ENCODE results near the gene KCNE4.

The KCNE4 gene

DNA sequence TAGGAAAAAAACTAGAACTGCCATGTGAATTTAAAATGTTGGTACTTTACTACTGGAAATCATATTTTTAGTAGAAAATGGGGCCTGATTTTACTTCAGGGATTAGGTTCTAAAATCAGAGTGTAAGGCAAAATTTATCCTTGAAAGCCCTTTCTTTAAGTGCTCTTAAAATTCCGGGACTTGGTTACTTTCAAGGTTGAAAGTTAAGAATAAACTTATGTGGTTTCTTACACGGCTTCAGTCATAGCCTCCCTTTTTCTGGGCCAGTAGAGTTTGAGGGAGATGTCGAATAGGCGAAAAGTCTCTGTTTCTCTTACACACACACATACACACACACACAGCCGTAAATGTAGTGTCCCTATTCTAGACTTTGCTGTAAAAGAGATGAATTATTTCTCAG, 13.1 kb downstream of the KCNE4 start:
- TF ChIP-seq CTCF (IDR thresholded peaks at IDR 0.05; ENCODE audit: low read depth, low read length, missing control alignments) = no peak
- H3K4me3 ChIP-seq (ENCODE audit: low read depth, low read length) = no peak overlapping the region
- DNase-seq (ENCODE audit: low read depth) = no peak

GRCh38 chr2:223066721-223067120, 14.7 kb downstream of the KCNE4 start:
- no peak for TF ChIP-seq CTCF (IDR thresholded peaks at IDR 0.05; ENCODE audit: low read depth, low read length, missing control alignments)
- DNase-seq (ENCODE audit: low read depth) = no peak
- no peak overlapping the region for H3K4me3 ChIP-seq (ENCODE audit: low read depth, low read length)

DNA sequence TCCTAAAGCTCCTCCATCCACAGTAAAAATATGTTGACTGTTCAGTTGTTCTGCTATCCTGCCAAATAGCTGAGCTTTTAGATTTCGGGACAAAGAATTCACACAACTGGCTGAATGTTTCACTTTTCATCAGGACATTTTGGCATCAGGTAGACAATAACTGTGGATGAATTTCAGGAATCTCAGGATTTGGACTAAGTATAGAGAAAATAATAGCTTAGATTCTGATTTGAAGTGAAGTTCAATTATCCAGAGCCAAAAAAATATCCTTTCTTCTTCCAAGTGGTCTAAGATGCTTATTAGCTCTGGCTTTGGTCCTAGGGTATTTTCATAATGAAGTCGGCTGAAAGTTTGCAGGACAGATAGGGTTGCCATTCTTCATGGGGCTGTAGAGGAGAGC, 16.1 kb downstream of the KCNE4 start:
- no peak for TF ChIP-seq CTCF (IDR thresholded peaks at IDR 0.05; ENCODE audit: low read depth, low read length, missing control alignments)

GRCh38 chr2:223069465-223069864, 17.5 kb downstream of the KCNE4 start:
- TF ChIP-seq CTCF (IDR thresholded peaks at IDR 0.05; ENCODE audit: low read depth, low read length, missing control alignments) = no peak
- no peak overlapping the region for H3K4me3 ChIP-seq (ENCODE audit: low read depth, low read length)
- no peak for DNase-seq (ENCODE audit: low read depth)

More for the DNA sequence above, 16.1 kb downstream of the KCNE4 start:
- DNase-seq (ENCODE audit: low read depth) = no peak
- no peak overlapping the region for H3K4me3 ChIP-seq (ENCODE audit: low read depth, low read length)

- no peak for TF ChIP-seq CTCF (IDR thresholded peaks at IDR 0.05; ENCODE audit: low read depth, low read length, missing control alignments)
- no peak for DNase-seq (ENCODE audit: low read depth)
- H3K4me3 ChIP-seq (ENCODE audit: low read depth, low read length) = no peak overlapping the region
Measured at GRCh38 chr2:223069988-223070387, 18.0 kb downstream of the KCNE4 start.

GRCh38 chr2:223071139-223071538, 19.1 kb downstream of the KCNE4 start:
- TF ChIP-seq CTCF (IDR thresholded peaks at IDR 0.05; ENCODE audit: low read depth, low read length, missing control alignments) = no peak
- no peak for DNase-seq (ENCODE audit: low read depth)

DNA sequence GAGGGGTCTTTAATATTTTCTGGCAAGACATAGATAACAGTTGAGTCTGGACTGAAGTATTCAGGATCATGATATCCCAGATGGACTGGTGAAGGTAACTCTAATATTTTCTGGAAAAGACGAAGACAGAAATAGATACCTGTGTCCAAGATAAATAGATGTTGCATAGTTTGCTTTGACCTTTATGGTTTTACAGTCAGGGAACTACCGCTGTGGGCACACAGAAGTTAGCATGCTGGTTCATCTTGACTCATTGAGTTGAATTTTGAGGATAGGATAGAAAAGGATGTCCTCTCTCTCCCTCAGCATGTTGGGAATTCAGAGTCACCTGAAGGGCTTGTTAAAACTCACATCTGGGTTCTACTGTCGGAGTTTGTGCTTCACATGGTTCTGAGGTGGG, 20.8 kb downstream of the KCNE4 start:
- no peak for DNase-seq (ENCODE audit: low read depth)
- no peak overlapping the region for H3K4me3 ChIP-seq (ENCODE audit: low read depth, low read length)
- no peak for TF ChIP-seq CTCF (IDR thresholded peaks at IDR 0.05; ENCODE audit: low read depth, low read length, missing control alignments)

More at GRCh38 chr2:223071139-223071538, 19.1 kb downstream of the KCNE4 start:
- no peak overlapping the region for H3K4me3 ChIP-seq (ENCODE audit: low read depth, low read length)

Measured in GM12864 (cell line).